ENCODE results near the gene ARHGAP8. TPM values are rescaled to one million over a fixed set of nuclear protein-coding genes. Genes with fewer than 3 reads are reported as not detected.

Gene ARHGAP8
- total and polyA plus RNA-seq, 2 donors (not counting 1 experiment from before 2014, with no cell fraction given) = 0.37 TPM; not detected in 1

GRCh38 chr22:44893731-44894080, 141.3 kb downstream of the ARHGAP8 start:
- H3K27ac ChIP-seq (ENCODE audit: low read length in 2 of 2) = no peak overlapping the region
- no peak overlapping the region for H3K4me2 ChIP-seq (replicated peaks; ENCODE audit: low read depth, low read length, poor library complexity, severe bottlenecking)
- no peak for TF ChIP-seq EZH2 (IDR thresholded peaks at IDR 0.05; ENCODE audit: borderline replicate concordance, insufficient read depth, low read depth, low read length, poor library complexity, severe bottlenecking)
- no peak for TF ChIP-seq CTCF (IDR thresholded peaks at IDR 0.05)
- H3K9ac ChIP-seq (ENCODE audit: low read length) = no peak overlapping the region
- WGBS (ENCODE audit: insufficient coverage) = 88% methylated on average over 7 of the region's 7 CpGs
- Mint-ChIP-seq H3K4me1 (no peaks in the 10 kb centered on the region), H3K4me3 (no peak overlapping the region), H3K27me3 (no peaks in the 10 kb centered on the region), H3K9me3 (ENCODE audit: insufficient read depth) (no peaks in the 10 kb centered on the region), H3K27ac (no peak overlapping the region)
- H3K9me3 ChIP-seq (ENCODE audit: control extremely low read depth in 1 of 3, control insufficient read depth in 2 of 3, insufficient read depth in 1 of 3, low read length in 2 of 3) = peaks cover 0 to 3% (median 0%) of the 10 kb centered on the region in 3 donors
- DNase-seq (no peak), ATAC-seq (ENCODE audit: low read depth) (no peak)
- no peaks in the 10 kb centered on the region for H3K4me1 ChIP-seq (ENCODE audit: control insufficient read depth in 2 of 2, insufficient read depth in 2 of 2, low read length in 2 of 2)
- intact Hi-C loops (cut with micrococcal nuclease) = no loop called here
- ChIA-PET CTCF (no interaction called here), POLR2A (no interaction called here)
- no peak overlapping the region for H2AFZ ChIP-seq (ENCODE audit: insufficient read depth, low read depth, low read length, poor library complexity, severe bottlenecking)
- no peaks in the 10 kb centered on the region for H3K79me2 ChIP-seq (ENCODE audit: control insufficient read depth, insufficient read depth, low read length)
- no peaks in the 10 kb centered on the region for H3K36me3 ChIP-seq (replicated peaks in 1 of 2; ENCODE audit: control extremely low read depth in 1 of 2, control insufficient read depth in 1 of 2, extremely low read depth in 1 of 2, insufficient read depth in 2 of 2, low read length in 1 of 2)
- no peaks in the 10 kb centered on the region for H4K20me1 ChIP-seq (ENCODE audit: control insufficient read depth, insufficient read depth, low read length, poor library complexity, severe bottlenecking)
- no peaks in the 10 kb centered on the region for H3K27me3 ChIP-seq (replicated peaks in 1 of 4; ENCODE audit: control extremely low read depth in 1 of 4, control insufficient read depth in 3 of 4, insufficient read depth in 4 of 4, low read length in 3 of 4)
- H3K4me3 ChIP-seq (ENCODE audit: control extremely low read depth in 1 of 5, extremely low read depth in 1 of 5, insufficient read depth in 1 of 5, low read depth in 2 of 5, low read length in 4 of 5) = no peak overlapping the region

- DNase-seq (no peak), ATAC-seq (ENCODE audit: low read depth) (no peak)
- intact Hi-C loops (cut with micrococcal nuclease) = no loop called here
- Histone ChIP-seq H3K9me3 (ENCODE audit: control extremely low read depth in 1 of 3, control insufficient read depth in 2 of 3, insufficient read depth in 1 of 3, low read length in 2 of 3) (peaks cover 0 to 2% (median 0%) of the 10 kb centered on the region in 3 donors), H3K4me3 (ENCODE audit: control extremely low read depth in 1 of 5, extremely low read depth in 1 of 5, insufficient read depth in 1 of 5, low read depth in 2 of 5, low read length in 4 of 5) (no peak overlapping the region), H3K27me3 (replicated peaks in 1 of 4; ENCODE audit: control extremely low read depth in 1 of 4, control insufficient read depth in 3 of 4, insufficient read depth in 4 of 4, low read length in 3 of 4) (no peaks in the 10 kb centered on the region), H3K27ac (ENCODE audit: low read length in 2 of 2) (no peak overlapping the region), H3K4me1 (ENCODE audit: control insufficient read depth in 2 of 2, insufficient read depth in 2 of 2, low read length in 2 of 2) (no peaks in the 10 kb centered on the region), H2AFZ (ENCODE audit: insufficient read depth, low read depth, low read length, poor library complexity, severe bottlenecking) (no peak overlapping the region), H3K4me2 (replicated peaks; ENCODE audit: low read depth, low read length, poor library complexity, severe bottlenecking) (no peak overlapping the region), H4K20me1 (ENCODE audit: control insufficient read depth, insufficient read depth, low read length, poor library complexity, severe bottlenecking) (no peaks in the 10 kb centered on the region), H3K79me2 (ENCODE audit: control insufficient read depth, insufficient read depth, low read length) (no peaks in the 10 kb centered on the region), H3K9ac (ENCODE audit: low read length) (no peak overlapping the region), H3K36me3 (replicated peaks in 1 of 2; ENCODE audit: control extremely low read depth in 1 of 2, control insufficient read depth in 1 of 2, extremely low read depth in 1 of 2, insufficient read depth in 2 of 2, low read length in 1 of 2) (no peaks in the 10 kb centered on the region)
- Mint-ChIP-seq H3K27me3 (no peaks in the 10 kb centered on the region), H3K4me1 (no peaks in the 10 kb centered on the region), H3K4me3 (no peak overlapping the region), H3K27ac (no peak overlapping the region), H3K9me3 (ENCODE audit: insufficient read depth) (no peaks in the 10 kb centered on the region)
- CTCF ChIA-PET = no interaction called here
- POLR2A ChIA-PET = no interaction called here
- 93% methylated on average over 12 of the region's 12 CpGs for WGBS (ENCODE audit: insufficient coverage)
- TF ChIP-seq CTCF (IDR thresholded peaks at IDR 0.05) (no peak), EZH2 (IDR thresholded peaks at IDR 0.05; ENCODE audit: borderline replicate concordance, insufficient read depth, low read depth, low read length, poor library complexity, severe bottlenecking) (no peak)
Measured at GRCh38 chr22:44894321-44894720, 141.9 kb downstream of the ARHGAP8 start.

Measured in B cell (primary cell).